Keratinocyte (primary cell): Measurements from ENCODE around the gene DDA1.

ENCODE experiments used
- CTCF ChIP-seq, 3 experiments: IDR thresholded peaks in 1 of 3; conservative IDR thresholded peaks in 1 of 3; optimal IDR thresholded peaks in 1 of 3; 2 replicates in 2 of 3; 3 replicates in 1 of 3; pipeline versions ENCODE3 to v1.5.1; 2011; ENCODE audit warnings: low read length in 3 of 3, mild to moderate bottlenecking in 3 of 3, moderate library complexity in 2 of 3, control low read depth in 1 of 3, inconsistent platforms in 1 of 3; ENCODE audit not compliant: insufficient read depth in 2 of 3; ENCODE audit errors: extremely low read depth in 1 of 3
- EZH2 ChIP-seq: IDR thresholded peaks from one replicate; pipeline ENCODE4 v1.6.1; 2012; ENCODE audit warnings: inconsistent platforms, mild to moderate bottlenecking, low read length, moderate library complexity

- TF ChIP-seq CTCF (optimal IDR thresholded peaks at IDR 0.05 in 1 of 3, IDR thresholded peaks at IDR 0.05 in 1 of 3, conservative IDR thresholded peaks at IDR 0.05 in 1 of 3; ENCODE audit: extremely low read depth in 1 of 3, insufficient read depth in 2 of 3, low read length in 3 of 3), result no peak
- no peak for TF ChIP-seq EZH2
Observed at GRCh38 chr19:17326595-17326966, 17.2 kb downstream of the DDA1 start.
